Progenitor cell of endocrine pancreas (in vitro differentiated cells): ENCODE results near the gene ZNHIT1. TPM values are rescaled to one million over a fixed set of nuclear protein-coding genes. Genes with fewer than 3 reads are reported as not detected.
"Not testable (repeated sequence)": the region's sequence is repeated elsewhere in the genome, so short reads cannot be mapped to it uniquely, and the experiment has no call there.

Experiments
- DNase-seq: peaks from one replicate; pipeline ENCODE4 v3.0.0; 2021; ENCODE audit warnings: low spot score; ENCODE audit not compliant: unreplicated experiment
- H3K27ac Mint-ChIP-seq: 2 replicates; pipeline ENCODE4 v1.8.0; 2021; ENCODE audit warnings: mild to moderate bottlenecking, moderate library complexity, mixed read lengths
- H3K27me3 Mint-ChIP-seq: 2 replicates; pipeline ENCODE4 v1.8.0; 2021; ENCODE audit warnings: mixed read lengths
- H3K36me3 Mint-ChIP-seq: 2 replicates; pipeline ENCODE4 v1.8.0; 2022; ENCODE audit warnings: mixed read lengths; ENCODE audit not compliant: insufficient read depth
- H3K4me1 Mint-ChIP-seq: 2 replicates; pipeline ENCODE4 v1.8.0; 2021; ENCODE audit warnings: low read depth, mixed read lengths
- H3K4me3 Mint-ChIP-seq: 2 replicates; pipeline ENCODE4 v1.8.0; 2021; ENCODE audit warnings: low read depth, mild to moderate bottlenecking, moderate library complexity, mixed read lengths
- H3K9me3 Mint-ChIP-seq: 2 replicates; pipeline ENCODE4 v1.8.0; 2021; ENCODE audit warnings: low read depth, mixed read lengths
- total RNA-seq: library from RNA; stranded (reverse); gene quantifications from 2 replicates; pipeline ENCODE4 v1.2.1, GENCODE V29; 2021
- TF ChIP-seq, protein P1 (sequence below): fragments of 200-600 bp; sonication (generic); IDR thresholded peaks from one replicate; pipeline ENCODE4 v1.5.0; 2021; ENCODE audit warnings: antibody characterized with exemption, mild to moderate bottlenecking; ENCODE audit not compliant: unreplicated experiment

ZNHIT1 gene
- total RNA-seq, 1 donor from 2014 or later: 62.2 TPM

- Mint-ChIP-seq H3K36me3 (no peaks in the 10 kb centered on the region), H3K27me3 (peaks cover 30% of the 10 kb centered on the region), H3K9me3 (no peaks in the 10 kb centered on the region), H3K4me3 (no peak overlapping the region), H3K4me1 (no peaks in the 10 kb centered on the region), H3K27ac (peak overlapping the region; percentile 41)
- TF ChIP-seq, protein P1, sequence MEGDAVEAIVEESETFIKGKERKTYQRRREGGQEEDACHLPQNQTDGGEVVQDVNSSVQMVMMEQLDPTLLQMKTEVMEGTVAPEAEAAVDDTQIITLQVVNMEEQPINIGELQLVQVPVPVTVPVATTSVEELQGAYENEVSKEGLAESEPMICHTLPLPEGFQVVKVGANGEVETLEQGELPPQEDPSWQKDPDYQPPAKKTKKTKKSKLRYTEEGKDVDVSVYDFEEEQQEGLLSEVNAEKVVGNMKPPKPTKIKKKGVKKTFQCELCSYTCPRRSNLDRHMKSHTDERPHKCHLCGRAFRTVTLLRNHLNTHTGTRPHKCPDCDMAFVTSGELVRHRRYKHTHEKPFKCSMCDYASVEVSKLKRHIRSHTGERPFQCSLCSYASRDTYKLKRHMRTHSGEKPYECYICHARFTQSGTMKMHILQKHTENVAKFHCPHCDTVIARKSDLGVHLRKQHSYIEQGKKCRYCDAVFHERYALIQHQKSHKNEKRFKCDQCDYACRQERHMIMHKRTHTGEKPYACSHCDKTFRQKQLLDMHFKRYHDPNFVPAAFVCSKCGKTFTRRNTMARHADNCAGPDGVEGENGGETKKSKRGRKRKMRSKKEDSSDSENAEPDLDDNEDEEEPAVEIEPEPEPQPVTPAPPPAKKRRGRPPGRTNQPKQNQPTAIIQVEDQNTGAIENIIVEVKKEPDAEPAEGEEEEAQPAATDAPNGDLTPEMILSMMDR: no peak
- no peak for DNase-seq
These were observed 28.9 kb upstream of the ZNHIT1 start for GRCh38 chr7:101189109-101189508.

DNA sequence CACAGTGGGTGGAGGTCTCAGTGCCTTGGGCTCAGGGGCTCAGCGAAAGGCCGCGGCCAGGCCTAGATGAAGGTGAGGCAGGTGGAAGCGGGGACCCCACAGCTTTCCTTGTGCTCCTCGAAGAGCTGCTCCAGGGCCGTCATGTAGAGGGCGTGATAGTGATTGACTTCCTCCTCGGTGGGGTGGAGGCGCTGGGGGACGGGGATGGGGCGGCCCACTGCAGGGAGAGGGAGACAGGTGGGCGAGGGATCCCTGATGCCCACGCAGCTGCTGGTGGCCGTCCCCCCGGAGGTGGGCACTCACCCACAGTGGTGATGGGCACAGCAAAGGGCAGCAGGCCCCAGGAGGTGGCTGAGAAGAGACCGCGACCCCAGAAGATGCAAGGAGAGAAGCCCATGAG, 22.1 kb upstream of the ZNHIT1 start:
- no peak overlapping the region for H3K27ac Mint-ChIP-seq
- TF ChIP-seq, protein P1: no peak
- H3K4me3 Mint-ChIP-seq: no peak overlapping the region
- no peaks in the 10 kb centered on the region for H3K36me3 Mint-ChIP-seq
- H3K9me3 Mint-ChIP-seq: no peaks in the 10 kb centered on the region
- H3K27me3 Mint-ChIP-seq: peaks cover 25% of the 10 kb centered on the region
- no peak for DNase-seq
- peaks cover 5% of the 10 kb centered on the region for H3K4me1 Mint-ChIP-seq

- no peaks in the 10 kb centered on the region for H3K9me3 Mint-ChIP-seq
- H3K4me1 Mint-ChIP-seq: peaks cover 6% of the 10 kb centered on the region
- no peak overlapping the region for H3K27ac Mint-ChIP-seq
- H3K4me3 Mint-ChIP-seq: no peak overlapping the region
- H3K27me3 Mint-ChIP-seq: peaks cover 35% of the 10 kb centered on the region
- TF ChIP-seq, protein P1: no peak
- H3K36me3 Mint-ChIP-seq: no peaks in the 10 kb centered on the region
- no peak for DNase-seq
These were observed 20.0 kb upstream of the ZNHIT1 start for GRCh38 chr7:101197991-101198390.

- TF ChIP-seq, protein P1: no peak
- H3K27me3 Mint-ChIP-seq: peaks cover 37% of the 10 kb centered on the region
- peaks cover 6% of the 10 kb centered on the region for H3K4me1 Mint-ChIP-seq
- no peak overlapping the region for H3K4me3 Mint-ChIP-seq
- DNase-seq: no peak
- H3K36me3 Mint-ChIP-seq: no peaks in the 10 kb centered on the region
- H3K27ac Mint-ChIP-seq: no peak overlapping the region
- no peaks in the 10 kb centered on the region for H3K9me3 Mint-ChIP-seq
These were observed 19.5 kb upstream of the ZNHIT1 start for GRCh38 chr7:101198476-101198875.

DNA sequence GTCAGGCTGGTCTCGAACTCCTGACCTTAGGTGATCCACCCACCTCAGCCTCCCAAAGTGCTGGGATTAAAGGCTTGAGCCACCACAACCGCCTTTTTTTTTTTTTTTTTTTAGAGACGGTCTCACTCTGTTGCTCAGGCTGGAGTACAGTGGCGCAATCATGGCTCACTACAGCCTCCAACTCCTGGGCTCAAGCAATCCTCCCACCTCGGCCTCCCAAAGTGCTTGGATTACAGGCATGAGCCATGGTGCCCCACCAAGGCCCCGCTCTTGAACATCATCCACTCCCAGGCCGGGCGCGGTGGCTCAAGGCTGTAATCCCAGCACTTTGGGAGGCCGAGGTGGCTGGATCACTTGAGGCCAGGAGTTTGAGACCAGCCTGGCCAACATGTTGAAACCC, 18.4 kb upstream of the ZNHIT1 start:
- not testable (repeated sequence) for DNase-seq, H3K4me1 Mint-ChIP-seq, H3K4me3 Mint-ChIP-seq, H3K9me3 Mint-ChIP-seq, H3K27ac Mint-ChIP-seq, H3K36me3 Mint-ChIP-seq
- H3K27me3 Mint-ChIP-seq: peaks cover 47% of the 10 kb centered on the region

- peaks cover 42% of the 10 kb centered on the region for H3K27me3 Mint-ChIP-seq
- TF ChIP-seq, protein P1: no peak
- no peak overlapping the region for H3K4me3 Mint-ChIP-seq
- no peaks in the 10 kb centered on the region for H3K36me3 Mint-ChIP-seq
- no peaks in the 10 kb centered on the region for H3K9me3 Mint-ChIP-seq
- no peak overlapping the region for H3K27ac Mint-ChIP-seq
- peaks cover 6% of the 10 kb centered on the region for H3K4me1 Mint-ChIP-seq
- no peak for DNase-seq
These were observed 17.5 kb upstream of the ZNHIT1 start for GRCh38 chr7:101200504-101200861.
